ENCODE measurements around the gene CERS6. TPM values are rescaled to one million over a fixed set of nuclear protein-coding genes. Genes with fewer than 3 reads are reported as not detected.

CERS6 gene
- total RNA-seq, 4 donors from 2014 or later, result 42.3 to 62.1 (median 50.6) TPM

DNA sequence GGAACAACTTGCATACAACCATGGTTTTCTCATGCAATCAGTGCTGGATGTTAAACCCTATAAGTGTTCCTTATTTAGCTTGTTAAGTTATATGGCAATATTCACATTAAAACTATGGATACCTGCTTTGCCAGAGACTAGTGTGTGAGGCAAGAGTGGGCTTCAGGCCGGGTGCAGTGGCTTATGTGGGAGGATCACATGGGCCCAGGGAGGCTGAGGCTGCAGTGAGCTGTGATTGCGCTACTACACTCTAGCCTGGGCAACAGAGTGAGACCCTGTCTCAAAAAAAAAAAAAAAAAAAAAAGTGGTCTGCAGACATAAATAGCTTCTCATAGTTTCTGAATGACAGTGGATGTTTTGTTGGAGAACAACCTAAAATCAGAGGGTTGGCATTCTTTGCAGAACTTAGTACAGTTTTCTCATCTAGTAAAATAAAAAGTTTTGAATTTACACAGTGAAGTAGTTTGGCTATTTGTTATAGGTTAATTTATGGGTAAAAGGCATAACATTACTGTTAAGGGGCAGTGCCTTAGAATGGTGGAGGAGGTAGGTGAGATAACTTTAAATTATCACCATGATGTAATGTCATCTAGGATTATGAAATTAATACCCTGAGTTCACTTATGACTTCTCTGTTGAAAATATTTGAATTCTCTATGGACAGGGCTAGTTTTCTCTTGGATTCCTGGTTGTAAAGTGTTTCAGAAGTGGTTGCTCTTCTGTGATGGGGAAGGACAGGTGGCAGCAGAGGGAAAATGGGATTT is 5.3 kb downstream of the CERS6 start:
- no peaks in the 10 kb centered on the region for H3K9me3 ChIP-seq
- no peaks in the 10 kb centered on the region for H3K36me3 ChIP-seq
- intact Hi-C loops (cut with DNase I; ENCODE audit: low total_unique reads), result no loop called here
- H3K27ac ChIP-seq, result no peak overlapping the region
- peaks cover under 1 to 39% (median 28%) of the 10 kb centered on the region in 4 donors for H3K4me1 ChIP-seq
- WGBS, 2 donors (ENCODE audit: low coverage in 1 of 2), result 77% methylated on average over 2 of the region's 2 CpGs; no CpG with 5 or more reads in 1 of the 2 donors
- in situ Hi-C loops (cut with MboI; ENCODE audit: low pct_ligation_motif_present in 1 of 4, low pct_unique_long_range_greater_than_20kb in 1 of 4, low sequenced_read_pairs in 3 of 4), result no loop called here
- no peak overlapping the region for H3K4me3 ChIP-seq
- TF ChIP-seq POLR2A (IDR thresholded peaks at IDR 0.05) (no peak), EP300 (IDR thresholded peaks at IDR 0.05; ENCODE audit: low read depth) (no peak), POLR2AphosphoS5 (IDR thresholded peaks at IDR 0.05) (no peak)
- TF ChIP-seq, protein P1, sequence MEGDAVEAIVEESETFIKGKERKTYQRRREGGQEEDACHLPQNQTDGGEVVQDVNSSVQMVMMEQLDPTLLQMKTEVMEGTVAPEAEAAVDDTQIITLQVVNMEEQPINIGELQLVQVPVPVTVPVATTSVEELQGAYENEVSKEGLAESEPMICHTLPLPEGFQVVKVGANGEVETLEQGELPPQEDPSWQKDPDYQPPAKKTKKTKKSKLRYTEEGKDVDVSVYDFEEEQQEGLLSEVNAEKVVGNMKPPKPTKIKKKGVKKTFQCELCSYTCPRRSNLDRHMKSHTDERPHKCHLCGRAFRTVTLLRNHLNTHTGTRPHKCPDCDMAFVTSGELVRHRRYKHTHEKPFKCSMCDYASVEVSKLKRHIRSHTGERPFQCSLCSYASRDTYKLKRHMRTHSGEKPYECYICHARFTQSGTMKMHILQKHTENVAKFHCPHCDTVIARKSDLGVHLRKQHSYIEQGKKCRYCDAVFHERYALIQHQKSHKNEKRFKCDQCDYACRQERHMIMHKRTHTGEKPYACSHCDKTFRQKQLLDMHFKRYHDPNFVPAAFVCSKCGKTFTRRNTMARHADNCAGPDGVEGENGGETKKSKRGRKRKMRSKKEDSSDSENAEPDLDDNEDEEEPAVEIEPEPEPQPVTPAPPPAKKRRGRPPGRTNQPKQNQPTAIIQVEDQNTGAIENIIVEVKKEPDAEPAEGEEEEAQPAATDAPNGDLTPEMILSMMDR (IDR thresholded peaks at IDR 0.05), result no peak
- no peak for DNase-seq
- H3K27me3 ChIP-seq, result no peaks in the 10 kb centered on the region

DNA sequence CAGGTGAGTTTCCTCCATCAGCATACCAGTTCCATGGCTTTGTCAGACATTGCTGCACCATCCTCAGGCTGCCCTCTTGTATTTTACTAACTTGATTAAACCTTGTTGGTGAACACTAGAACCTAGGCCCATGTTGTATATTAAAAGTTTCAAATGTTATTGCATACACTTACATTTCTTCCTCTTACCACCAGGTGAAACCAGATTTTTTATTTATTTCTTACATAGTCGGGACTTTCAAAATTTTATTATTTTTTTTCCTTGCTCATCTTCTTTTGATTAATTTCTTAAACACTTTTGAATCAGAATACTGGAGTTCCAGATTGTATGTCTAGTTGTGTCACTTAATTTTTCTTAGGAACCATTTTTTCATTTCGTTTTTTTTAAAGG is 5.9 kb downstream of the CERS6 start:
- WGBS, 2 donors (ENCODE audit: low coverage in 1 of 2), result 82 to 83% methylated on average over 2 of the region's 2 CpGs
- DNase-seq, result no peak
- Histone ChIP-seq H3K36me3 (no peaks in the 10 kb centered on the region), H3K9me3 (no peaks in the 10 kb centered on the region), H3K27me3 (no peaks in the 10 kb centered on the region), H3K4me3 (no peak overlapping the region), H3K27ac (no peak overlapping the region), H3K4me1 (peaks cover 6 to 45% (median 34%) of the 10 kb centered on the region in 4 donors)
- no peak for TF ChIP-seq POLR2A (IDR thresholded peaks at IDR 0.05)
- TF ChIP-seq, protein P1 (IDR thresholded peaks at IDR 0.05), result peak in 2 of 5 experiments; percentile 25 to 26
- in situ Hi-C loops (cut with MboI; ENCODE audit: low pct_ligation_motif_present in 1 of 4, low pct_unique_long_range_greater_than_20kb in 1 of 4, low sequenced_read_pairs in 3 of 4), result no loop called here
- intact Hi-C loops (cut with DNase I; ENCODE audit: low total_unique reads), result no loop called here

GRCh38 chr2:168462543-168463045 is 6.5 kb downstream of the CERS6 start:
- Histone ChIP-seq H3K27me3 (no peaks in the 10 kb centered on the region), H3K27ac (no peak overlapping the region), H3K9me3 (no peaks in the 10 kb centered on the region), H3K4me1 (peaks cover 12 to 51% (median 40%) of the 10 kb centered on the region in 4 donors), H3K36me3 (no peaks in the 10 kb centered on the region), H3K4me3 (no peak overlapping the region)
- intact Hi-C loops (cut with DNase I; ENCODE audit: low total_unique reads), result no loop called here
- in situ Hi-C loops (cut with MboI; ENCODE audit: low pct_ligation_motif_present in 1 of 4, low pct_unique_long_range_greater_than_20kb in 1 of 4, low sequenced_read_pairs in 3 of 4), result no loop called here
- WGBS, 2 donors (ENCODE audit: low coverage in 1 of 2), result 70 to 100% methylated on average over 1 to 2 of the region's 2 CpGs
- no peak for DNase-seq
- TF ChIP-seq POLR2AphosphoS5 (IDR thresholded peaks at IDR 0.05) (no peak), EP300 (IDR thresholded peaks at IDR 0.05; ENCODE audit: low read depth) (no peak), POLR2A (IDR thresholded peaks at IDR 0.05) (no peak)
- TF ChIP-seq, protein P1 (IDR thresholded peaks at IDR 0.05), result no peak

GRCh38 chr2:168465594-168465993 is 9.5 kb downstream of the CERS6 start:
- Histone ChIP-seq H3K4me3 (no peak overlapping the region), H3K27me3 (no peaks in the 10 kb centered on the region), H3K36me3 (no peaks in the 10 kb centered on the region), H3K4me1 (peaks cover 16 to 59% (median 43%) of the 10 kb centered on the region in 4 donors), H3K9me3 (no peaks in the 10 kb centered on the region), H3K27ac (peak overlapping the region in 2 of 4 donors; percentile 5 to 31)
- intact Hi-C loops (cut with DNase I; ENCODE audit: low total_unique reads), result no loop called here
- no peak for DNase-seq
- TF ChIP-seq POLR2A (IDR thresholded peaks at IDR 0.05), result no peak
- TF ChIP-seq POLR2AphosphoS5 (IDR thresholded peaks at IDR 0.05), result no peak
- no peak for TF ChIP-seq EP300 (IDR thresholded peaks at IDR 0.05; ENCODE audit: low read depth)
- in situ Hi-C loops (cut with MboI; ENCODE audit: low pct_ligation_motif_present in 1 of 4, low pct_unique_long_range_greater_than_20kb in 1 of 4, low sequenced_read_pairs in 3 of 4), result no loop called here

Data from transverse colon (tissue), 4 donors.